Endothelial cell of umbilical vein (primary cell): ENCODE measurements around the gene DND1. TPM values are rescaled to one million over a fixed set of nuclear protein-coding genes. Genes with fewer than 3 reads are reported as not detected.

Experiments used
- BruUV-seq: library from RNA; stranded (reverse); fragments of 400-500 nt; replicated peaks from 2 replicates; lab custom pipeline; 2021; lab: Mats Ljungman, UMichigan
- CTCF ChIA-PET: fragments of 300-600, 350-600 bp; sonication (Branson Sonifier 250); formaldehyde crosslinking; loops from one replicate; lab custom pipeline; 2021; ENCODE audit warnings: antibody characterized with exemption, inconsistent platforms; lab: Charles Lee
- POLR2A ChIA-PET: fragments of 300-600, 350-600 bp; sonication (Branson Sonifier 250); formaldehyde crosslinking; loops from one replicate; lab custom pipeline; 2021; ENCODE audit warnings: antibody characterized with exemption, inconsistent platforms; lab: Charles Lee
- DNase-seq: peaks from one replicate; pipeline ENCODE4 v3.0.0-alpha.2; 2011; ENCODE audit warnings: low read depth, low spot score
- FAIRE-seq: peaks from 2 replicates; lab custom pipeline; 2011; peaks lifted over from hg19 to GRCh38; lab: Jason Lieb, UNC
- H2AFZ ChIP-seq: 2 replicates; pipeline ENCODE4 v1.6.0; 2012; ENCODE audit warnings: low read depth, low read length, control low read depth, inconsistent platforms
- H3K27ac ChIP-seq: 2 replicates; pipeline ENCODE4 v1.5.1; 2011; ENCODE audit warnings: low read depth, mild to moderate bottlenecking, control low read depth, low read length, moderate library complexity; ENCODE audit not compliant: insufficient read depth
- H3K27me3 ChIP-seq, 2 experiments: 2 replicates each; pipeline versions ENCODE4 v1.6.0 to v1.6.1; 2011; ENCODE audit warnings: low read length in 2 of 2, mixed read lengths in 1 of 2; ENCODE audit not compliant: control insufficient read depth in 2 of 2, insufficient read depth in 2 of 2
- H3K36me3 ChIP-seq, 2 experiments: 2 replicates in 1 of 2; 3 replicates in 1 of 2; pipeline ENCODE4 v1.5.1; 2011; ENCODE audit warnings: low read length in 2 of 2, mild to moderate bottlenecking in 1 of 2, moderate library complexity in 1 of 2; ENCODE audit not compliant: control insufficient read depth in 2 of 2, insufficient read depth in 2 of 2; ENCODE audit errors: extremely low read depth in 1 of 2
- H3K4me1 ChIP-seq: 3 replicates; pipeline ENCODE4 v1.5.1; 2011; ENCODE audit warnings: mild to moderate bottlenecking, low read length; ENCODE audit not compliant: control insufficient read depth, insufficient read depth; ENCODE audit errors: extremely low read depth
- H3K4me2 ChIP-seq: 2 replicates; pipeline ENCODE4 v1.6.1; 2011; ENCODE audit warnings: low read length, control low read depth, mixed read lengths; ENCODE audit not compliant: insufficient read depth
- H3K4me3 ChIP-seq, 3 experiments: fragments of 200-600 bp in 1 of 3; sonication (generic), shearing (Covaris generic) in 1 of 3; replicated peaks in 1 of 3; 2 replicates each; pipeline ENCODE4 v1.5.1; 2011 to 2016; ENCODE audit warnings: control low read depth in 3 of 3, low read length in 3 of 3, mild to moderate bottlenecking in 2 of 3, inconsistent platforms in 1 of 3, low read depth in 1 of 3, moderate library complexity in 1 of 3; ENCODE audit not compliant: insufficient read depth in 1 of 3
- H3K79me2 ChIP-seq: 2 replicates; pipeline ENCODE4 v1.6.0; 2012; ENCODE audit warnings: low read length, inconsistent platforms; ENCODE audit not compliant: control insufficient read depth, insufficient read depth
- H3K9ac ChIP-seq: replicated peaks from 2 replicates; pipeline ENCODE3; 2011; ENCODE audit warnings: low read length, control low read depth; ENCODE audit not compliant: insufficient read depth; ENCODE audit errors: extremely low read depth
- H3K9me1 ChIP-seq: replicated peaks from 3 replicates; pipeline ENCODE4 v1.6.0; 2011; ENCODE audit warnings: mild to moderate bottlenecking, low read length; ENCODE audit not compliant: control insufficient read depth, insufficient read depth; ENCODE audit errors: extremely low read depth
- H3K9me3 ChIP-seq: replicated peaks from 2 replicates; pipeline ENCODE4 v1.5.1; 2012; ENCODE audit warnings: low read length, inconsistent platforms; ENCODE audit not compliant: control insufficient read depth, insufficient read depth
- H4K20me1 ChIP-seq: replicated peaks from 2 replicates; pipeline ENCODE3; 2011; ENCODE audit warnings: mild to moderate bottlenecking, low read length; ENCODE audit not compliant: control insufficient read depth, insufficient read depth; ENCODE audit errors: extremely low read depth
- EZH2 ChIP-seq: IDR thresholded peaks from 2 replicates; pipeline ENCODE4 v1.6.1; 2012; ENCODE audit warnings: borderline replicate concordance, low read depth, mild to moderate bottlenecking, moderate library complexity, low read length, inconsistent platforms; ENCODE audit not compliant: severe bottlenecking
- FOS ChIP-seq: IDR thresholded peaks from 2 replicates; pipeline ENCODE4 v1.6.1; 2011; ENCODE audit warnings: mild to moderate bottlenecking, low read length, moderate library complexity, borderline replicate concordance; ENCODE audit not compliant: insufficient read depth
- GATA2 ChIP-seq: IDR thresholded peaks from 2 replicates; pipeline ENCODE4 v1.7.0; 2011; ENCODE audit warnings: low read depth, mild to moderate bottlenecking, moderate library complexity, mixed read lengths, low read length; ENCODE audit not compliant: insufficient read length, insufficient read depth
- JUN ChIP-seq: IDR thresholded peaks from 2 replicates; pipeline ENCODE4 v1.6.1; 2011; ENCODE audit warnings: borderline replicate concordance, low read depth; ENCODE audit not compliant: insufficient read length, insufficient read depth
- MYC ChIP-seq: IDR thresholded peaks from one replicate; pipeline ENCODE4 v1.6.1; 2011; ENCODE audit warnings: mild to moderate bottlenecking, low read depth, low read length
- POLR2A ChIP-seq: IDR thresholded peaks from 2 replicates; pipeline ENCODE4 v1.6.1; 2012; ENCODE audit warnings: low read depth, mild to moderate bottlenecking, control low read depth, low read length
- POLR2AphosphoS5 ChIP-seq: IDR thresholded peaks from 2 replicates; pipeline ENCODE4 v1.6.1; 2012; ENCODE audit warnings: low read depth, mild to moderate bottlenecking, control low read depth, low read length, moderate library complexity; ENCODE audit not compliant: insufficient read depth
- dilution Hi-C: fragments of 300-500 bp; cut with MboI; formaldehyde crosslinking; loops from one replicate; pipeline ENCODE4 v1.15.0; 2019; ENCODE audit warnings: low sequenced_read_pairs; ENCODE audit not compliant: extremely low pct_ligation_motif_present
- intact Hi-C: fragments of 100-400 bp; cut with micrococcal nuclease; formaldehyde crosslinking; loops from one replicate; pipeline ENCODE4 v1.10.0; 2022
- polyA plus RNA-seq, 4 experiments: library from polyadenylated mRNA; depleted of rRNA in 3 of 4; stranded (reverse) in 3 of 4; unstranded in 1 of 4; fragments of >200 nt; gene quantifications; 2 replicates each; pipeline versions ENCODE4 v1.2.1 to v1.2.3, GENCODE V29; 2011 to 2012; ENCODE audit warnings: missing spikeins in 1 of 4
- total RNA-seq: library from RNA; stranded (reverse); gene quantifications from 2 replicates; pipeline ENCODE4 v1.2.3, GENCODE V29; 2021
- TF ChIP-seq, protein P1 (sequence below): IDR thresholded peaks from 2 replicates; pipeline ENCODE4 v1.6.1; 2011; ENCODE audit not compliant: insufficient read depth, insufficient read length
- TF ChIP-seq, protein P2 (sequence below), 2 donors: IDR thresholded peaks; 1 replicate in 1 of 2; 2 replicates in 1 of 2; pipeline ENCODE4 v1.5.1; 2011; ENCODE audit warnings: low read length in 2 of 2, mild to moderate bottlenecking in 2 of 2, moderate library complexity in 2 of 2, control low read depth in 1 of 2, inconsistent platforms in 1 of 2, low read depth in 1 of 2; ENCODE audit not compliant: insufficient read depth in 1 of 2; ENCODE audit errors: extremely low read depth in 1 of 2

Gene DND1
- total and polyA plus RNA-seq, 2 donors (not counting 3 experiments of a cell fraction or from before 2014, with no cell fraction given), result 1.1 to 1.2 TPM

DNA sequence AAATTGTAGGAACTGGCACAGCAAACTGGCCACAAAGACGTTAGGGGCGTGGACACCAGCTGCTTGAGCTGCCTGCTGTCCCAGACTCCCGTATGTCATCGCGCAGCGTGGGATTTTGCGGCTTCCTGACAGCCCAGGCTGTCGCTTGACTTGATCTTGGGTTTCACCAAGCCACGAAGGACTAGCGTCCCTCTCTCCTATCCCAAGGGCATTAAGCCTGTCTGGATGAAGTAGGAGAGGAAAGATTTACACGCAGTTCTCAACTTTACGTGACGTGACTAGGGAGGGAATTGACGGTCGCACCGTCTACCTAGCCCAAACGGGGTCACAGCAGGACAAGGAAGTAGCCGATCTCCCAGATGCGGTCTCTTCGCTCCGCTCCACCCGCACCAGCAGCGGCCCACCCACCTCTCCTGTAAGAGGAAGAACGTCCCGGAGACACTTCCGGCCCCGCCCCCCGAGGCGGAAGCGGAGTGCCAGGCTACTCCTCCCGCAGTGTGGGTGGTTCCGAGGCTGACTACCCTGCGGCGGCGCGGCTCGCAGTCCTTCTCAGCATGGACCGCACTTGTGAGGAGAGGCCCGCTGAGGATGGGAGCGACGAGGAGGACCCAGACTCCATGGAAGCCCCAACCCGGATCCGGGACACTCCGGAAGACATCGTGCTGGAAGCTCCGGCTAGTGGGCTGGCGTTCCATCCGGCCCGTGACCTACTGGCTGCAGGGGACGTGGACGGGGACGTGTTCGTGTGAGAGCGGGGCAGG is 8.8 kb downstream of the DND1 start, which contains the start of gene WDR55:
TSS of gene WDR55 (plus strand) at position 546 of the 761 bp plus-strand sequence. CDS start at position 555, 9 bp downstream.
- Histone ChIP-seq H3K27ac (peak within 1 kb of the TSS; percentile 73), H4K20me1 (no peaks in the 10 kb centered on the region), H3K9ac (peak within 1 kb of the TSS; percentile 71), H3K79me2 (peaks cover 23% of the 10 kb centered on the region), H3K27me3 (no peaks in the 10 kb centered on the region), H3K4me3 (peak within 1 kb of the TSS; percentile 73 to 93 (median 81)), H3K9me3 (no peaks in the 10 kb centered on the region), H3K9me1 (no peaks in the 10 kb centered on the region), H3K36me3 (peaks cover 16 to 33% of the 10 kb centered on the region in 2 experiments), H3K4me2 (peak within 1 kb of the TSS; percentile 86), H2AFZ (peak within 1 kb of the TSS; percentile 79), H3K4me1 (peaks cover 3% of the 10 kb centered on the region)
- FAIRE-seq, result peak; percentile 97
- dilution Hi-C loops, result no loop called here
- BruUV-seq, result TSS peak; percentile 79
- POLR2A ChIA-PET, result interaction anchor here (1.8 kb wide), 1 partner anchor 17 kb away, joined by 5 read pairs; the partner anchor contains the start of genes IK and NDUFA2
- peak; percentile 88 for DNase-seq
- CTCF ChIA-PET, result interaction anchor here (0.6 to 2.2 kb wide), 10 partner anchors 10 to 301 kb away, joined by 3 to 6 read pairs (median 4); partner anchors contain the start of genes HARS1, HARS2 and IK
- intact Hi-C loops, result loop anchor here (1.0 to 2.0 kb wide), 5 partner anchors 17 to 263 kb away; partner anchors contain the start of genes ANKHD1, HARS1, HARS2 and IK
- no peak for TF ChIP-seq MYC
- TF ChIP-seq EZH2, result no peak
- TF ChIP-seq GATA2, result no peak
- TF ChIP-seq FOS, result peak; percentile 13
- peak; percentile 93 for TF ChIP-seq POLR2AphosphoS5
- TF ChIP-seq, protein P1, sequence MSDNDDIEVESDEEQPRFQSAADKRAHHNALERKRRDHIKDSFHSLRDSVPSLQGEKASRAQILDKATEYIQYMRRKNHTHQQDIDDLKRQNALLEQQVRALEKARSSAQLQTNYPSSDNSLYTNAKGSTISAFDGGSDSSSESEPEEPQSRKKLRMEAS, result peak; percentile 41
- TF ChIP-seq JUN, result no peak
- TF ChIP-seq, protein P2, sequence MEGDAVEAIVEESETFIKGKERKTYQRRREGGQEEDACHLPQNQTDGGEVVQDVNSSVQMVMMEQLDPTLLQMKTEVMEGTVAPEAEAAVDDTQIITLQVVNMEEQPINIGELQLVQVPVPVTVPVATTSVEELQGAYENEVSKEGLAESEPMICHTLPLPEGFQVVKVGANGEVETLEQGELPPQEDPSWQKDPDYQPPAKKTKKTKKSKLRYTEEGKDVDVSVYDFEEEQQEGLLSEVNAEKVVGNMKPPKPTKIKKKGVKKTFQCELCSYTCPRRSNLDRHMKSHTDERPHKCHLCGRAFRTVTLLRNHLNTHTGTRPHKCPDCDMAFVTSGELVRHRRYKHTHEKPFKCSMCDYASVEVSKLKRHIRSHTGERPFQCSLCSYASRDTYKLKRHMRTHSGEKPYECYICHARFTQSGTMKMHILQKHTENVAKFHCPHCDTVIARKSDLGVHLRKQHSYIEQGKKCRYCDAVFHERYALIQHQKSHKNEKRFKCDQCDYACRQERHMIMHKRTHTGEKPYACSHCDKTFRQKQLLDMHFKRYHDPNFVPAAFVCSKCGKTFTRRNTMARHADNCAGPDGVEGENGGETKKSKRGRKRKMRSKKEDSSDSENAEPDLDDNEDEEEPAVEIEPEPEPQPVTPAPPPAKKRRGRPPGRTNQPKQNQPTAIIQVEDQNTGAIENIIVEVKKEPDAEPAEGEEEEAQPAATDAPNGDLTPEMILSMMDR (IDR thresholded peaks at IDR 0.05; ENCODE audit: extremely low read depth in 1 of 2, insufficient read depth in 1 of 2, low read depth in 1 of 2, low read length in 2 of 2), result no peak
- peak; percentile 94 for TF ChIP-seq POLR2A
